ENCODE results near the gene ANKRD11. TPM values are rescaled to one million over a fixed set of nuclear protein-coding genes. Genes with fewer than 3 reads are reported as not detected.

The ANKRD11 gene
- total RNA-seq, 1 donor from 2014 or later, result 209 TPM

DNA sequence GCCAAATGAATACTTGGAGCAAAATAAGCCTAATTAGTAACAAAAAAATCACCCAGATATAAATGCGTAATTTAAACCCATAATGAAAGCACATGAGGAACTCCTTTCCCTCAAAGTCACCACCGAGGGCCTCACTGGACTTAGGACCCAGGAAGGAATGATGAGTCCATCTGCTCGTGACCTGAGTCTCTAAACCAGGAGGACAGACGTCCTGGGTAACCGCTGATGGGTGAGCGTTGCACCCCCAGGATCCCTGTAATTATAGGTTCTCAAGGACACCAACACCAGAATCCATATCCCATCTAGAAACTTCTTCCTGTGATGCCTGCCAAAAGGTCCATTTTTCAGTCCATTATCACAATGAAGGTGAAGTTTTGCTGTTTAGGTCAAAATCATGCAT, 151.5 kb downstream of the ANKRD11 start:
- Mint-ChIP-seq H3K4me3 (ENCODE audit: unreplicated experiment) (no peak overlapping the region), H3K9me3 (ENCODE audit: unreplicated experiment) (no peaks in the 10 kb centered on the region), H3K4me1 (ENCODE audit: unreplicated experiment) (peaks cover 36% of the 10 kb centered on the region), H3K27me3 (ENCODE audit: unreplicated experiment) (no peaks in the 10 kb centered on the region), H3K36me3 (ENCODE audit: unreplicated experiment) (peaks cover 3% of the 10 kb centered on the region), H3K27ac (ENCODE audit: unreplicated experiment) (no peak overlapping the region)
- TF ChIP-seq CTCF (IDR thresholded peaks at IDR 0.05), result no peak
- no peak for DNase-seq (ENCODE audit: extremely low spot score, unreplicated experiment)

- DNase-seq (ENCODE audit: extremely low spot score, unreplicated experiment), result no peak
- Mint-ChIP-seq H3K27me3 (ENCODE audit: unreplicated experiment) (no peaks in the 10 kb centered on the region), H3K4me3 (ENCODE audit: unreplicated experiment) (no peak overlapping the region), H3K27ac (ENCODE audit: unreplicated experiment) (no peak overlapping the region), H3K36me3 (ENCODE audit: unreplicated experiment) (no peaks in the 10 kb centered on the region), H3K9me3 (ENCODE audit: unreplicated experiment) (no peaks in the 10 kb centered on the region), H3K4me1 (ENCODE audit: unreplicated experiment) (peaks cover 36% of the 10 kb centered on the region)
- TF ChIP-seq CTCF (IDR thresholded peaks at IDR 0.05), result no peak
Measured at GRCh38 chr16:89337965-89338364, 152.4 kb downstream of the ANKRD11 start.

- no peaks in the 10 kb centered on the region for H3K36me3 Mint-ChIP-seq (ENCODE audit: unreplicated experiment)
- TF ChIP-seq CTCF (IDR thresholded peaks at IDR 0.05), result no peak
- no peaks in the 10 kb centered on the region for H3K27me3 Mint-ChIP-seq (ENCODE audit: unreplicated experiment)
- peaks cover 51% of the 10 kb centered on the region for H3K4me1 Mint-ChIP-seq (ENCODE audit: unreplicated experiment)
- no peaks in the 10 kb centered on the region for H3K9me3 Mint-ChIP-seq (ENCODE audit: unreplicated experiment)
- H3K4me3 Mint-ChIP-seq (ENCODE audit: unreplicated experiment), result no peak overlapping the region
- DNase-seq (ENCODE audit: extremely low spot score, unreplicated experiment), result no peak
- peak overlapping the region; percentile 23 for H3K27ac Mint-ChIP-seq (ENCODE audit: unreplicated experiment)
Measured at GRCh38 chr16:89335803-89336485, 154.4 kb downstream of the ANKRD11 start.

DNA sequence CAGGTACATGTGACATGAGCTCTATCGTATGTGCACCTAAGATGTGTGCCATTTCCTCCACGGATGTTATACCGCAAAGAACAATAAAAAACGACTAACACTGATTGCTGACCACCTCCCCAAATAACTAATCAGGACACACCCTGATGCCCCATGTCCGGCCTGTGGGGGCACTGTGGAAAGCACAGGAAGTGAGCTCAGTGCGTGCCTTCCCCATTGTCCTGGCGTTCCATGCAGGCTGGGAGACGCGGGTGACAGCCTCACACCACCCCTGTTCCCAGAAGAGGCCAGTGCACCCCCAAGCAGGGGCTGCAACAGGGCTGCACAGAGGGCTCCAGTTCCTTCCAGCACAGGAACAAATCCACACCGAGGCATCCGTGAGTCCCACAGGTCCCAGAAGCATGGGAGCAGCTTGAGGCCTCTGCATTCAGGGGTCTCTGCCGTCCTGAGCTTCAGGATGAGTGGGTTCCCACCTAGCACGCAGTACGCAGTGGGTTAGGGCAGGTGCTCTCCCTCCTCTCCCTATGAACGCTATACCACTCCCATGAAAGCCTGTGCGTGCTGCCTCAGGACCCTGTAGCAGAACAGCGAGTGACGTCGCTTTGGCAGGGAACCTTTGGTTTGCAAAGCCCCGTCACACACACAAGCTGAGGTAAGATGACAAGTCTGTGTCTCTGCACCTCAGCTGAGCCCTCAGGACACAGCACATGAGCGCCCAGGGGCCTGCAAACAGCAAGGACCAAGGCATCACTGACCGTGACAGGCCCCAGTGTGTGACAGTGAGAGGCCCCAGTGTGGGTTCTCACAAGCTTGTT, 155.2 kb downstream of the ANKRD11 start:
- Mint-ChIP-seq H3K4me3 (ENCODE audit: unreplicated experiment) (no peak overlapping the region), H3K9me3 (ENCODE audit: unreplicated experiment) (no peaks in the 10 kb centered on the region), H3K27me3 (ENCODE audit: unreplicated experiment) (no peaks in the 10 kb centered on the region), H3K27ac (ENCODE audit: unreplicated experiment) (peak overlapping the region; percentile 23), H3K36me3 (ENCODE audit: unreplicated experiment) (no peaks in the 10 kb centered on the region), H3K4me1 (ENCODE audit: unreplicated experiment) (peaks cover 53% of the 10 kb centered on the region)
- TF ChIP-seq CTCF (IDR thresholded peaks at IDR 0.05), result no peak
- DNase-seq (ENCODE audit: extremely low spot score, unreplicated experiment), result no peak

DNA sequence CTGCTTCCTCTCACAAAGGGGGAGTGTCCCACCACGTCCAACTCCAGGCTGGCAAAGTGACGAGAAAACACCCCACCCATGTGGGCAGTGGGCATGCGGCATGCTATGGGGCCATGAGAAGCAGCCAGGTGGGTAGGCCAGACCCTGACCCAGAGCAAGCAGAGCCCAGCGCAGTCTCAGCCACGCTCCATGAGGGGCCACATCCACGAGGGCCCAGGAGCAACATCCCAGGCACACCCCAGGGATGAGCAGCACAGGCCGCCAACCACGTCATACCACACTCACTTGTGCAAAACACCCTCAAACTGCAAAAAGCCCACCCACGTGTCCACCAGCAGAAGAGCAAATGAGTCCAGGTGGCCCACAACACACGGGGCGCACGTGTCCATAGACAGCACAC, 155.9 kb downstream of the ANKRD11 start:
- no peaks in the 10 kb centered on the region for H3K36me3 Mint-ChIP-seq (ENCODE audit: unreplicated experiment)
- peaks cover 55% of the 10 kb centered on the region for H3K4me1 Mint-ChIP-seq (ENCODE audit: unreplicated experiment)
- TF ChIP-seq CTCF (IDR thresholded peaks at IDR 0.05), result no peak
- no peaks in the 10 kb centered on the region for H3K27me3 Mint-ChIP-seq (ENCODE audit: unreplicated experiment)
- peak overlapping the region; percentile 81 for H3K27ac Mint-ChIP-seq (ENCODE audit: unreplicated experiment)
- H3K4me3 Mint-ChIP-seq (ENCODE audit: unreplicated experiment), result no peak overlapping the region
- no peak for DNase-seq (ENCODE audit: extremely low spot score, unreplicated experiment)
- no peaks in the 10 kb centered on the region for H3K9me3 Mint-ChIP-seq (ENCODE audit: unreplicated experiment)

Measured in osteocyte (in vitro differentiated cells).